ENCODE results near the gene TADA2A. TPM values are rescaled to one million over a fixed set of nuclear protein-coding genes. Genes with fewer than 3 reads are reported as not detected.
"Not testable (repeated sequence)": the region's sequence is repeated elsewhere in the genome, so short reads cannot be mapped to it uniquely, and the experiment has no call there.

Gene TADA2A
- polyA plus RNA-seq, 3 donors, result 15.0 to 28.4 (median 26.5) TPM

DNA sequence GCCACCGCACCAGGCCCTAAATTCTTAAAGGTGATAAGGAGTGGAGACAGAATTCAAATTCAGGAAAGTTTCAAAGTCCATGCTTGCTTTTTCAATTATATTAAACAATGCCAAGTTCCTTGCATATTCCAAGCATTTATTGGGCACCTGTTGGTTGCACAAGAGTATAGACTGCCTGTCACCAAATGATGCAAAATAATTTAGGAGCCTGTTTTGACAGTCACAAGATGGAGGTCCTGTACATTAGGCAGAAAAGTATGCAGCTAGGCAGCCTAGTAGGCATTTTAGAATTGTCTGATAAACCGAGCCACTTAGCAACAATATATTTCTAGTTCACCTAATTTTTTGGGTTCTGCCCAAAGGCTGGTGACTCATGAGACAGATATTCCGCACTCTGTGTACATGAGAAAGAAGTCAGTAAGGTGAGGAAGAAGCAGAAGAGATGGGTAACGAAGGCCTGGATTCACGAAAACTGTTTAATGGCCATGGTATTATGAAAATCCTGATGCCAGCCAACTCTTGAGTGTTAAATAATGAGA, 7.4 kb upstream of the TADA2A start:
- DNase-seq (ENCODE audit: low read depth in 3 of 3, low spot score in 2 of 3), result no peak

GRCh38 chr17:37400505-37400904, 6.2 kb upstream of the TADA2A start:
- no peak for DNase-seq (ENCODE audit: low read depth in 3 of 3, low spot score in 2 of 3)

DNA sequence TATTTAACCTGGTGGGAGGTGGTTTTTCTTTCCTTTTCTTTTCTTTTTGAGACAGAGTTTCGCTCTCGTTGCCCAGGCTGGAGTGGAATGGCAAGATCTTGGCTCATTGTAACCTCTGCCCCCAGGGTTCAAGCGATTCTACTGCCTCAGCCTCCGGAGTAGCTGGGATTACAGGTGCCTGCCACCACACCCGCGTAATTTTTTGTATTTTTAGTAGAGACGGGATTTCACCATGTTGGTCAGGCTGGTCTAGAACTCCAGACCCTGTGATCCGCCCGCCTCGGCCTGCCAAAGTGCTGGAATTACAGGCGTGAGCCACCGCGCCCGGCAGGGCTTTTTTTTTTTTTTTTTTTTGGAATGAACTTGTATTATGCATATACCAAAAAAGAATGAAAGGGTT, 1.2 kb upstream of the TADA2A start:
- DNase-seq (ENCODE audit: low read depth in 3 of 3, low spot score in 2 of 3), result not testable (repeated sequence)

DNA sequence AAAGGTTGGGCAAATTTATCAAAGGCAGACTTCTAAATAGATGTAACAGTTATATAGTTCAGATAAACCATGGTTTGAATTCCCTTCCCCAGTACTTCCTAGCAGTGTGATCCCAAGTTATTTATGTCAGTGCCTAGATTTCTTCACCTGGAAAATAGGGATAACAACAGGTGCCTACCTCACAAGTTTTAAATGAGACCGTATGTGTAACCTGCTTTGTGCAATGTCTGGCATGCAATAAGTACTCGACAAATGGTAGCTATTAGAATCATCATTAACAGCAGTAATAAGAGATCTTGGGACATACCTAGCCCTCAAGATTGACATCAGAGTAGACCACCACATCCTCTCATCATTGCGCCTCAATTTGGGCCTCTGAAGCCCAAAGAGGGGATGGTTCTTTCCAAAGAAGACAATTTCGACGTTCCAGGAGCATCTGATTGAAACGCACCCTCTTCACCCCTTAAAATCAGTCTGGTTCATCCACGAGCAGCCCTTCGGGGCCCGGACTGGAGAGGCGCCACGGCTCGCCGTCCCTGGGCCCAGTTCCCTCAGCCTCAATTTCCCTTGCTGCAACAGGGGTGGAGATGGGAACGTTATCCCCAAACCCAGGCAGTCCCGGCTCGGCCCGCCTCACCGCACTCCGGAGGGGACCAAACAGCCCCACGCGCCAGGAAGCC, 591 bp upstream of the TADA2A start:
- DNase-seq (ENCODE audit: low read depth in 3 of 3, low spot score in 2 of 3), result peak in 2 of 3 donors; percentile 24 to 34

GRCh38 chr17:37408145-37408479, 1.4 kb downstream of the TADA2A start:
- not testable (repeated sequence) for DNase-seq (ENCODE audit: low read depth in 3 of 3, low spot score in 2 of 3)

DNA sequence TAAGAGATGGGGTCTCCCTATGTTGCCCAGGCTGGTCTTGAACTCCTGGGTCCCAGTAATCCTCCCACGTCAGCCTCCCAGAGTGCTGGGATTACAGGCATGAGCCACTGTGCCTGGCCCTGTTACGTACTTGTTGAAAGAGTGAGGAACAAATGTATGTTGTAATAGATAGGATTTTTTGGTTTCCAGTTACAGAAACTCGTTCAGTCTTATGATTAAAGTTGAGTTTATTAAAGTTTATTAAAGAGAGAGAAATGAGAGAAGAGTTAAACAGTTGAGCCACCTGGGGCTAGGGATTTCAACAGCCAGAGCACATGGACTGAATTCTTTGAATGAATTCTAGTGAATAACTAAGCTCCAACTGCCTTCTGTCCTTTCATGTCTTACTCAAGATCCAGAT, 3.7 kb downstream of the TADA2A start:
- no peak for DNase-seq (ENCODE audit: low read depth in 3 of 3, low spot score in 2 of 3)

- DNase-seq (ENCODE audit: low read depth in 3 of 3, low spot score in 2 of 3), result no peak
These were observed 7.3 kb downstream of the TADA2A start for GRCh38 chr17:37413875-37414519.

GRCh38 chr17:37417852-37418251, 11.2 kb downstream of the TADA2A start:
- DNase-seq (ENCODE audit: low read depth in 3 of 3, low spot score in 2 of 3), result no peak

DNA sequence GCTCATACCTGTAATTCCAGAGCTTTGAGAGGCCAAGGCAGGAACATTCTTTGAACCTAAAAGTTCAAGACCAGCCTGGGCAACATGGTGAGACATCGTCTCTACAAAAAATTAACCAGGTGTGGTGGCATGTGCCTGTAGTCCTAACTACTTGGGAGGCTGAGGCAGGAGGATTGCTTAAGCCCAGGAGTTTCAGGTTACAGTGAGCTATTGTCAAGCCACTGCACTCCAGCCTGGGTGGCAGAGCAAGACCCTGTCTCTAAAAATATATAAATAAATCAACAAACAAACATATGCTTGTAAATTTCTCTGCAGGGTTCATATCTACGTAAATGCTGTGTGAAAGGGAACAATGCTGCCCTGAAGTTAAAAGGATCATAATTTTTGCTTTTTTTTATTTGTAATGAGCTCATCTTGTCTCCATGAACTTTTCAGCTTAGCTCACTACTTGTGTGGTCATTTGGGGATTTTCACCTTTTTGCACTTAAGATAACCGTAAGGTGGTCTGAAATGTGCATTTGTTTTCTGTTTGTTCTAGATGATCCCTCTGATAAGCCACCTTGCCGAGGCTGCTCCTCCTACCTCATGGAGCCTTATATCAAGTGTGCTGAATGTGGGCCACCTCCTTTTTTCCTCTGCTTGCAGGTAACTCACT, 16.4 kb downstream of the TADA2A start:
- DNase-seq (ENCODE audit: low read depth in 3 of 3, low spot score in 2 of 3), result no peak

GRCh38 chr17:37425268-37425667, 18.6 kb downstream of the TADA2A start:
- no peak for DNase-seq (ENCODE audit: low read depth in 3 of 3, low spot score in 2 of 3)

DNA sequence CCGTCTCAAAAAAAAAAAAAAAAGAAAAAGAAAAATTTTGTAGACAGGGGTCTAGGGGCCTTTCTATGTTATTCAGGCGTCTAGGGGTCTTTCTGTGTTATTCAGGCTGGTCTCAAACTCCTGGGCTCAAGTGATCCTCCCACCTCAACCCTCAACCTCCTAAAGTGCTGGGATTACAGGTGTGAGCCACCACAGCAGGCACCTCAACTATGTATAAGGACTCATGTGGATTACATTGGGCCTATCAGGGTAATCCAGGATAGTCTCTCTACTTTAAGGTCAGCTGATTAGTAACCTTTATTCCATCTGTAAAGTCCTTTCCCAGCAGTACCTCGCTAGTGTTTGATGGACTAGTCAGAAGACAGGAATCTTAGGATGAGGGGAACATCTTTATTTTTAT, 22.4 kb downstream of the TADA2A start:
- DNase-seq (ENCODE audit: low read depth in 3 of 3, low spot score in 2 of 3), result no peak

GRCh38 chr17:37429453-37429852, 22.8 kb downstream of the TADA2A start:
- no peak for DNase-seq (ENCODE audit: low read depth in 3 of 3, low spot score in 2 of 3)

DNA sequence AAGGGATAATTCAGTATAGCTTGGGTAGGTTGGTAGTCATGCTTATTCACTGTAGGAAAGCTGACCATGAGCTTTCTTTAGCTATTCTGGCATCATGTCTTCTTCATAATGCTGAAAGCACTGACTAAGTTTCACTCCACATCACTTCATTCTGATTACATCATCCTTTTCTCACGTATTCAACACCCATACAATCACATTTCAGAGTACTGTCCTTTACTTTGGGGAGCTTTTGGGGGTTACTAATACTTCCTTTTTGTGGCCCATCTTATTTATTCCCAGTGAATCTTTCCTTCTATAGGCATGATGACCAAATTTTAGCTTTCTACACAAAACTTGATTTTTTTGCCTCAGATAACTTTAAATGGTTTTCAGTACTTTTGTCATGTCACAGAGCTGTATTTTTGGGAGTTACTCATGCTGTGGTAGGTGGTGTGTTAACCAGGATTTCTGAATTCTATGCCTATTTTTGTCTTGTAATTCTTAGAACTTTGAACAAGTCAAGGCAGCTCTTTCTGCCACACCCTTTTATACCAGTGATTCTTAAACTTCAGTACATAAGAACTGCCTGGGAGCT, 23.5 kb downstream of the TADA2A start:
- DNase-seq (ENCODE audit: low read depth in 3 of 3, low spot score in 2 of 3), result no peak

DNA sequence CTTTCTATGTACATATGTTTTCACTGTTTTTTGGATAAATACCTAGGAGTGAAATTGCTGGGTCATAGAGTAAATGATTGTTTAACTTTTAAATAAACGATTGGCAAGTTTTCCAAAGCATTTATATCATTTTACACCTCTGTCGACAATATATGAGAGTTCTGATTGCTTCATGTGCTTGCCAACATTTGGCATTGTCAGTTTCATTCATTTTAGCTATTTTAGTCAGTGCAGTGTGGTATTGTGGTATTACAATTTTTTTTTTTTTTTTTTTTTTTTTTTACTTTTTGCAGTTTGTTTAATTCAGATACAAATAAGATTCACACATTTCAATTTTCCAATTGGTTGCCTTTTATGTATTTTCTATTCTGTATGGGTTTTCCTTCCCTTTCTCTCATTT, 26.0 kb downstream of the TADA2A start:
- DNase-seq (ENCODE audit: low read depth in 3 of 3, low spot score in 2 of 3), result no peak

DNA sequence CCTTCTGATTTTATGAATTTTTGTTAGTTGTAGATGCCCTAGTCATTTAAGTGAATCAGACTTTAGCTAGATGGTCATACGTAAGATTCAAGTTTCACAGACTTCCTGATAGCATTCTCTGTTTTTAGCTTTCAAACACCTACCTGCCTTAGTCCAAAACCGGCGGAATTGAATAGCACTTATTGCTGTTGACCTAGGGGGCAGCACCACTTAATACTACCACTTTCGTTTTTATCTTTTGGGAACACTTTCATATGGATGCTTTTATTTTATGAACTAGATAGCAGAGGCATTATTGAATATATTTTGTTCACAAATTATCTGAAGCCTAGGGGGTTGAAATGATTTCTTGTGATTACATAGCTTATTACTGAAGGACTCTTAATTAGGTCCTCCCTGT, 31.5 kb downstream of the TADA2A start:
- no peak for DNase-seq (ENCODE audit: low read depth in 3 of 3, low spot score in 2 of 3)

DNA sequence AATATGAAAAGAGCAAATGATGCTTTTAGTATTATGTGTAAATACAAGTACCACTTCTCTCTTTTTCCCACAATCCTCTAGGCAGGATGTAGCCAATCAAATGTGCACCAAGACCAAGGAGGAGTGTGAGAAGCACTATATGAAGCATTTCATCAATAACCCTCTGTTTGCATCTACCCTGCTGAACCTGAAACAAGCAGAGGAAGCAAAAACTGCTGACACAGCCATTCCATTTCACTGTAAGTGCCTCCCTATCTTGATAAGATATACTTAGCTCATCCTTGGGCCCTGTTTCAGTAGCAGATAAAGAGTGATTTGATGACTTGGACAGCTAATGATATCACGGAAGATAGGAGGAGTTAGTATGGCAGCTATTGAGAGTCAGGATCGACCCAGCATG, 33.7 kb downstream of the TADA2A start:
- DNase-seq (ENCODE audit: low read depth in 3 of 3, low spot score in 2 of 3), result no peak

DNA sequence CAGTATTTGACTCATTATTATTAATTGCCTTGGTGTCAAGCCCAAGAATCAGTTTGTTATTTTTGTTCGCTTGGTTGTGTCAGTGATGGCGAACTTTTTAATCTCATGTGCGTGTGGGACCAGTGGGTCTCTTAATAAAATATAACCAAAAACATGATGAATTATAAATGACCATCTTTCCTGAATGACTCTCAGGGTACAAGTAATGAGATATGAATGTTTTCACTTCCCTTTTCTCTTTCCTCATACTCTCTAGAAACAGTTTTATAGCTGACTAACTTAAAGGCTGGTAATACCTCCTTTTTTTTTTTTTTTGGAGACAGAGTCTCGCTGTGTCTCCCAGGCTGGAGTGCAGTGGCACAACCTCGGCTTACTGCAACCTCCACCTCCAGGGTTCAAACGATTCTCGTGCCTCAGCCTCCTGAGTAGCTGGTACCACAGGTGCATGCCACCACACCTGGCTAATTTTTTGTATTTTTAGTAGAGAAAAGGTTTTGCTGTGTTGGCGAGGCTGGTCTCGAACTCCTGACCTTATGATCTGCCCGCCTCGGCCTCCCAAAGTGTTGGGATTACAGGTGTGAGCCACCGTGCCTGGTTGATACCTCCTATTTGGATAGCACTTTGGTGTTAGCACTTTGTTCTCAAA, 34.8 kb downstream of the TADA2A start:
- DNase-seq (ENCODE audit: low read depth in 3 of 3, low spot score in 2 of 3), result not testable (repeated sequence)

GRCh38 chr17:37446027-37446426, 39.3 kb downstream of the TADA2A start:
- DNase-seq (ENCODE audit: low read depth in 3 of 3, low spot score in 2 of 3), result no peak

GRCh38 chr17:37447641-37448040, 41.0 kb downstream of the TADA2A start:
- DNase-seq (ENCODE audit: low read depth in 3 of 3, low spot score in 2 of 3), result no peak

- DNase-seq (ENCODE audit: low read depth in 3 of 3, low spot score in 2 of 3), result no peak
These were observed 43.4 kb downstream of the TADA2A start for GRCh38 chr17:37450112-37450511.

DNA sequence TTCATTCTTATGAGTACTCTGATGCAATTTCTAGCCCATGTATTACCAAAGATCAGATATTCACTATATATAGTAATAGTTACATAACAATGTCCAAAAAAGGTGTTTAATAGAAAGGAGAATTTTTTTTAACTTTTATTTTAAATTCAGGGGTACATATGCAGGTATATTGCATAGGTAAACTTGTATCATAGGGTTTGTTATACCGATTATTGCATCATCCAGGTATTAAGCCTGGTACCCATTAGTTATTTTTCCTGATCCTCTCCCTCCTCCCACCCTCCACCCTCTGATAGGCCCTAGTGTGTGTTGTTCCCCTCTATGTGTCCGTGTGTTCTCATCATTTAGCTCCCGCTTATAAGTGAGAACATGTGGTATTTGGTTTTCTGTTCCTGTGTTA, 51.1 kb downstream of the TADA2A start:
- DNase-seq (ENCODE audit: low read depth in 3 of 3, low spot score in 2 of 3), result not testable (repeated sequence)
